ENCODE results near the gene NBPF19.
"Not testable (repeated sequence)": the region's sequence is repeated elsewhere in the genome, so short reads cannot be mapped to it uniquely, and the experiment has no call there.

The NBPF19 gene, protein sequence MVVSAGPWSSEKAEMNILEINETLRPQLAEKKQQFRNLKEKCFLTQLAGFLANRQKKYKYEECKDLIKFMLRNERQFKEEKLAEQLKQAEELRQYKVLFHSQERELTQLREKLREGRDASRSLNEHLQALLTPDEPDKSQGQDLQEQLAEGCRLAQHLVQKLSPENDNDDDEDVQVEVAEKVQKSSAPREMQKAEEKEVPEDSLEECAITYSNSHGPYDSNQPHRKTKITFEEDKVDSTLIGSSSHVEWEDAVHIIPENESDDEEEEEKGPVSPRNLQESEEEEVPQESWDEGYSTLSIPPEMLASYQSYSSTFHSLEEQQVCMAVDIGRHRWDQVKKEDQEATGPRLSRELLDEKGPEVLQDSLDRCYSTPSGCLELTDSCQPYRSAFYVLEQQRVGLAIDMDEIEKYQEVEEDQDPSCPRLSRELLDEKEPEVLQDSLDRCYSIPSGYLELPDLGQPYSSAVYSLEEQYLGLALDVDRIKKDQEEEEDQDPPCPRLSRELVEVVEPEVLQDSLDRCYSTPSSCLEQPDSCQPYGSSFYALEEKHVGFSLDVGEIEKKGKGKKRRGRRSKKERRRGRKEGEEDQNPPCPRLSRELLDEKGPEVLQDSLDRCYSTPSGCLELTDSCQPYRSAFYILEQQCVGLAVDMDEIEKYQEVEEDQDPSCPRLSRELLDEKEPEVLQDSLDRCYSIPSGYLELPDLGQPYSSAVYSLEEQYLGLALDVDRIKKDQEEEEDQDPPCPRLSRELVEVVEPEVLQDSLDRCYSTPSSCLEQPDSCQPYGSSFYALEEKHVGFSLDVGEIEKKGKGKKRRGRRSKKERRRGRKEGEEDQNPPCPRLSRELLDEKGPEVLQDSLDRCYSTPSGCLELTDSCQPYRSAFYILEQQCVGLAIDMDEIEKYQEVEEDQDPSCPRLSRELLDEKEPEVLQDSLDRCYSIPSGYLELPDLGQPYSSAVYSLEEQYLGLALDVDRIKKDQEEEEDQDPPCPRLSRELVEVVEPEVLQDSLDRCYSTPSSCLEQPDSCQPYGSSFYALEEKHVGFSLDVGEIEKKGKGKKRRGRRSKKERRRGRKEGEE (N-terminal part only)

GRCh38 chr1:149474745-149475144, at the start of gene NBPF19:
Gene NBPF19 (plus strand): TSS chr1:149475045. CDS start chr1:149475933, 888 bp downstream.
- not testable (repeated sequence) for FAIRE-seq

GRCh38 chr1:149428317-149428716, 46.5 kb upstream of the NBPF19 start:
- not testable (repeated sequence) for DNase-seq (ENCODE audit: extremely low spot score, insufficient read length, low read depth); FAIRE-seq

More at GRCh38 chr1:149474745-149475144, at the start of gene NBPF19:
- not testable (repeated sequence) for DNase-seq (ENCODE audit: extremely low spot score, insufficient read length, low read depth)

- not testable (repeated sequence) for DNase-seq (ENCODE audit: extremely low spot score, insufficient read length, low read depth); FAIRE-seq
Measured at GRCh38 chr1:149445451-149445850, 29.4 kb upstream of the NBPF19 start.

GRCh38 chr1:149452196-149452595, 22.6 kb upstream of the NBPF19 start:
- not testable (repeated sequence) for FAIRE-seq; DNase-seq (ENCODE audit: extremely low spot score, insufficient read length, low read depth)

GRCh38 chr1:149452652-149453051, 22.2 kb upstream of the NBPF19 start:
- FAIRE-seq; DNase-seq (ENCODE audit: extremely low spot score, insufficient read length, low read depth): not testable (repeated sequence)

- DNase-seq (ENCODE audit: extremely low spot score, insufficient read length, low read depth); FAIRE-seq: not testable (repeated sequence)
Measured at GRCh38 chr1:149558350-149558825, 83.5 kb downstream of the NBPF19 start.

DNA sequence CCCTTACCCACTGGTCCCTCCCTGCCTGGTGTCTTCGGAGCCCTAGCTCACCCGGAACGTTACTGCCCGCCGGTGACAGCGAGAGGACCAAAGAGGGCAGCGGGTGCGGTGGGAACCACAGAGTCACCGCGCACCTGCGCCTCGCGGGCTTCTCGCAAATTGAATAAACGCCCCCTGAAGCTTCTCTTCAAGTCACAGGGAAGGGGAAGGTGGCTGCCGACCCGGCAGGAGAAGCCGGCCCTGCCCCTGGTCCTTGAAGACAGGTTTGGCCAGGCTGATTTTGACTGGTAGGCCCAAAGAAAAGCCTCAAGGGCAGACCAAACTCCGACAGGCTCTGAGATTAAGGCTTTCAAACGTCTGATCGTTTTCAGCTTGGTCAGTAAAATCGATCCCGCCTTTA, 87.0 kb downstream of the NBPF19 start:
- FAIRE-seq = not testable (repeated sequence)

GRCh38 chr1:149565485-149565884, 90.6 kb downstream of the NBPF19 start:
- FAIRE-seq; DNase-seq (ENCODE audit: extremely low spot score, insufficient read length, low read depth): not testable (repeated sequence)

More for the DNA sequence above, 87.0 kb downstream of the NBPF19 start:
- not testable (repeated sequence) for DNase-seq (ENCODE audit: extremely low spot score, insufficient read length, low read depth)

GRCh38 chr1:149572763-149573162, 97.9 kb downstream of the NBPF19 start:
- FAIRE-seq; DNase-seq (ENCODE audit: extremely low spot score, insufficient read length, low read depth): not testable (repeated sequence)

- not testable (repeated sequence) for DNase-seq (ENCODE audit: extremely low spot score, insufficient read length, low read depth)
Measured at GRCh38 chr1:149585592-149585991, 110.7 kb downstream of the NBPF19 start.

More at GRCh38 chr1:149585592-149585991, 110.7 kb downstream of the NBPF19 start:
- not testable (repeated sequence) for FAIRE-seq

All from GM18507 (cell line).